BLaER1 treated with 17β-estradiol and CSF1 and Interleukin-3, amounts not matched to agents 10 nM and 100 nM (cell line): ENCODE results near the gene EPHA5.

Source experiments
- H3K27ac ChIP-seq, 11 experiments: shearing (Covaris generic); formaldehyde crosslinking; 2 replicates each; pipeline ENCODE4 v1.8.1; 2022
- H3K27me3 ChIP-seq, 11 experiments: shearing (Covaris generic); formaldehyde crosslinking; 2 replicates each; pipeline ENCODE4 v1.8.1; 2022
- H3K36me3 ChIP-seq, 11 experiments: shearing (Covaris generic); formaldehyde crosslinking; 2 replicates each; pipeline ENCODE4 v1.8.1; 2022
- H3K4me1 ChIP-seq, 10 experiments: shearing (Covaris generic); formaldehyde crosslinking; 2 replicates each; pipeline ENCODE4 v1.8.1; 2022
- H3K4me2 ChIP-seq, 11 experiments: shearing (Covaris generic); formaldehyde crosslinking; 2 replicates each; pipeline ENCODE4 v1.8.1; 2022
- H3K4me3 ChIP-seq, 10 experiments: shearing (Covaris generic); formaldehyde crosslinking; 2 replicates each; pipeline ENCODE4 v1.8.1; 2022
- H3K9ac ChIP-seq, 11 experiments: shearing (Covaris generic); formaldehyde crosslinking; 2 replicates each; pipeline ENCODE4 v1.8.1; 2022
- H3K9me3 ChIP-seq, 11 experiments: shearing (Covaris generic); formaldehyde crosslinking; replicated peaks in 1 of 11; 2 replicates each; pipeline ENCODE4 v1.8.1; 2022
- H4K20me1 ChIP-seq, 11 experiments: shearing (Covaris generic); formaldehyde crosslinking; 2 replicates each; pipeline ENCODE4 v1.8.1; 2022
- Cebpa-rat ChIP-seq, 11 experiments: shearing (Covaris generic); IDR thresholded peaks; 2 replicates each; pipeline ENCODE4 v1.8.1; 2022

Gene EPHA5

GRCh38 chr4:65665771-65666523, 4.3 kb downstream of the EPHA5 start:
- H3K4me2 ChIP-seq, result no peak overlapping the region
- no peaks in the 10 kb centered on the region for H3K36me3 ChIP-seq
- no peak for TF ChIP-seq Cebpa-rat (IDR thresholded peaks at IDR 0.05)
- H3K9me3 ChIP-seq, result peaks cover 14 to 28% (median 26%) of the 10 kb centered on the region in 11 experiments
- H3K4me1 ChIP-seq, result no peaks in the 10 kb centered on the region
- no peak overlapping the region for H3K9ac ChIP-seq
- H4K20me1 ChIP-seq, result no peaks in the 10 kb centered on the region
- H3K27me3 ChIP-seq, result no peaks in the 10 kb centered on the region
- H3K4me3 ChIP-seq, result no peak overlapping the region
- H3K27ac ChIP-seq, result no peak overlapping the region

GRCh38 chr4:65661471-65661870, 8.8 kb downstream of the EPHA5 start:
- H3K4me1 ChIP-seq, result no peaks in the 10 kb centered on the region
- H4K20me1 ChIP-seq, result no peaks in the 10 kb centered on the region
- H3K27me3 ChIP-seq, result no peaks in the 10 kb centered on the region
- TF ChIP-seq Cebpa-rat (IDR thresholded peaks at IDR 0.05), result no peak
- H3K9me3 ChIP-seq, result no peaks in the 10 kb centered on the region
- H3K9ac ChIP-seq, result no peak overlapping the region
- H3K4me3 ChIP-seq, result no peak overlapping the region
- no peaks in the 10 kb centered on the region for H3K36me3 ChIP-seq
- no peak overlapping the region for H3K27ac ChIP-seq
- H3K4me2 ChIP-seq, result no peak overlapping the region

GRCh38 chr4:65658117-65658516, 12.2 kb downstream of the EPHA5 start:
- H3K4me1 ChIP-seq, result peaks cover 0 to under 1% (median 0%) of the 10 kb centered on the region in 10 experiments; a peak in 1 of 20 replicates
- H3K9me3 ChIP-seq, result no peaks in the 10 kb centered on the region
- H3K27me3 ChIP-seq, result no peaks in the 10 kb centered on the region
- H4K20me1 ChIP-seq, result no peaks in the 10 kb centered on the region
- TF ChIP-seq Cebpa-rat (IDR thresholded peaks at IDR 0.05), result no peak
- no peak overlapping the region for H3K9ac ChIP-seq
- no peak overlapping the region for H3K4me3 ChIP-seq
- no peaks in the 10 kb centered on the region for H3K36me3 ChIP-seq
- no peak overlapping the region for H3K27ac ChIP-seq
- H3K4me2 ChIP-seq, result no peak overlapping the region

- peaks cover 0 to 5% (median 0%) of the 10 kb centered on the region in 10 experiments; a peak in 2 of 20 replicates for H3K4me1 ChIP-seq
- H3K9ac ChIP-seq, result no peak overlapping the region
- no peak overlapping the region for H3K4me3 ChIP-seq
- H4K20me1 ChIP-seq, result no peaks in the 10 kb centered on the region
- H3K27ac ChIP-seq, result no peak overlapping the region
- no peak overlapping the region for H3K4me2 ChIP-seq
- H3K27me3 ChIP-seq, result no peaks in the 10 kb centered on the region
- no peaks in the 10 kb centered on the region for H3K9me3 ChIP-seq
- TF ChIP-seq Cebpa-rat (IDR thresholded peaks at IDR 0.05), result no peak
- no peaks in the 10 kb centered on the region for H3K36me3 ChIP-seq
These were observed 14.3 kb downstream of the EPHA5 start for GRCh38 chr4:65656008-65656407.

- Histone ChIP-seq H3K4me2 (no peak overlapping the region), H3K9ac (no peak overlapping the region), H3K27me3 (no peaks in the 10 kb centered on the region), H3K27ac (no peak overlapping the region), H3K4me3 (no peak overlapping the region), H4K20me1 (no peaks in the 10 kb centered on the region), H3K36me3 (no peaks in the 10 kb centered on the region), H3K4me1 (peaks cover 0 to 5% (median 0%) of the 10 kb centered on the region in 10 experiments; a peak in 2 of 20 replicates), H3K9me3 (no peaks in the 10 kb centered on the region)
- TF ChIP-seq Cebpa-rat (IDR thresholded peaks at IDR 0.05), result no peak
These were observed 15.3 kb downstream of the EPHA5 start for GRCh38 chr4:65654976-65655375.

GRCh38 chr4:65653740-65654361, 16.4 kb downstream of the EPHA5 start:
- Histone ChIP-seq H3K27me3 (no peaks in the 10 kb centered on the region), H3K4me2 (no peak overlapping the region), H3K27ac (no peak overlapping the region)

GRCh38 chr4:65651751-65652150, 18.5 kb downstream of the EPHA5 start:
- Histone ChIP-seq H3K4me3 (no peak overlapping the region), H3K27ac (no peak overlapping the region), H3K9me3 (no peaks in the 10 kb centered on the region), H4K20me1 (no peaks in the 10 kb centered on the region), H3K4me2 (no peak overlapping the region), H3K27me3 (no peaks in the 10 kb centered on the region), H3K36me3 (no peaks in the 10 kb centered on the region), H3K4me1 (peaks cover 0 to 5% (median 0%) of the 10 kb centered on the region in 10 experiments; a peak in 2 of 20 replicates), H3K9ac (no peak overlapping the region)
- no peak for TF ChIP-seq Cebpa-rat (IDR thresholded peaks at IDR 0.05)

More at GRCh38 chr4:65653740-65654361, 16.4 kb downstream of the EPHA5 start:
- no peak for TF ChIP-seq Cebpa-rat (IDR thresholded peaks at IDR 0.05)
- peaks cover 0 to 5% (median 0%) of the 10 kb centered on the region in 10 experiments; a peak in 2 of 20 replicates for H3K4me1 ChIP-seq
- no peak overlapping the region for H3K9ac ChIP-seq
- no peak overlapping the region for H3K4me3 ChIP-seq
- H3K36me3 ChIP-seq, result no peaks in the 10 kb centered on the region
- no peaks in the 10 kb centered on the region for H3K9me3 ChIP-seq
- no peaks in the 10 kb centered on the region for H4K20me1 ChIP-seq

GRCh38 chr4:65651031-65651430, 19.3 kb downstream of the EPHA5 start:
- Histone ChIP-seq H3K4me1 (peaks cover 0 to 5% (median 0%) of the 10 kb centered on the region in 10 experiments; a peak in 2 of 20 replicates), H3K27ac (no peak overlapping the region), H3K36me3 (no peaks in the 10 kb centered on the region), H3K27me3 (no peaks in the 10 kb centered on the region), H3K4me3 (no peak overlapping the region), H3K9me3 (no peaks in the 10 kb centered on the region), H4K20me1 (no peaks in the 10 kb centered on the region), H3K9ac (no peak overlapping the region), H3K4me2 (no peak overlapping the region)
- TF ChIP-seq Cebpa-rat (IDR thresholded peaks at IDR 0.05), result no peak

GRCh38 chr4:65646136-65646535, 24.2 kb downstream of the EPHA5 start:
- H3K4me1 ChIP-seq, result no peaks in the 10 kb centered on the region
- no peak overlapping the region for H3K4me2 ChIP-seq
- no peak overlapping the region for H3K27ac ChIP-seq
- no peaks in the 10 kb centered on the region for H3K27me3 ChIP-seq
- TF ChIP-seq Cebpa-rat (IDR thresholded peaks at IDR 0.05), result no peak
- H3K4me3 ChIP-seq, result no peak overlapping the region
- no peaks in the 10 kb centered on the region for H4K20me1 ChIP-seq
- H3K9ac ChIP-seq, result no peak overlapping the region
- H3K9me3 ChIP-seq, result no peaks in the 10 kb centered on the region
- no peaks in the 10 kb centered on the region for H3K36me3 ChIP-seq

- Histone ChIP-seq H3K9me3 (no peaks in the 10 kb centered on the region), H3K4me1 (no peaks in the 10 kb centered on the region), H3K27ac (no peak overlapping the region), H3K4me2 (no peak overlapping the region), H4K20me1 (no peaks in the 10 kb centered on the region), H3K4me3 (no peak overlapping the region), H3K27me3 (no peaks in the 10 kb centered on the region), H3K36me3 (no peaks in the 10 kb centered on the region), H3K9ac (no peak overlapping the region)
- no peak for TF ChIP-seq Cebpa-rat (IDR thresholded peaks at IDR 0.05)
These were observed 25.1 kb downstream of the EPHA5 start for GRCh38 chr4:65645185-65645584.
